HCT116 (cell line): ENCODE measurements around the gene RCN2. TPM values are rescaled to one million over a fixed set of nuclear protein-coding genes. Genes with fewer than 3 reads are reported as not detected.
"Not testable (repeated sequence)": the region's sequence is repeated elsewhere in the genome, so short reads cannot be mapped to it uniquely, and the experiment has no call there.

Source experiments
- ATAC-seq: fragments of 200-7000 bp; cut with Tn5 transposase; 2 replicates; pipeline ENCODE4 v1.9.1; 2020; ENCODE audit warnings: mild to moderate bottlenecking, moderate library complexity
- BruUV-seq: library from RNA; stranded (reverse); fragments of 400-500 nt; replicated peaks from 2 replicates; lab custom pipeline; 2021; lab: Mats Ljungman, UMichigan
- CTCF ChIA-PET: fragments of 300-600 bp; sonication (Branson Sonifier 250); formaldehyde crosslinking; loops from one replicate; lab custom pipeline; 2021; ENCODE audit warnings: antibody characterized with exemption; lab: Charles Lee
- POLR2A ChIA-PET: fragments of 300-600, 350-600 bp; sonication (Branson Sonifier 250); formaldehyde crosslinking; loops from one replicate; lab custom pipeline; 2021; ENCODE audit warnings: antibody characterized with exemption; lab: Charles Lee
- RAD21 ChIA-PET, 2 experiments: fragments of 300-600 bp; sonication (Branson Sonifier 250); formaldehyde crosslinking; loops; one replicate each; lab custom pipeline; 2023; ENCODE audit warnings: low total read pairs in 2 of 2; ENCODE audit not compliant: uncharacterized antibody in 2 of 2, unreplicated experiment in 2 of 2, low non-redundant PET in 1 of 2; lab: Charles Lee
- DNase-seq: peaks from one replicate; pipeline ENCODE4 v3.0.0-alpha.2; 2010; ENCODE audit warnings: low read depth, low spot score
- H2AFZ ChIP-seq: fragments of 200-600 bp; shearing (Covaris generic), sonication (generic); 2 replicates; pipeline ENCODE4 v1.6.1; 2017; ENCODE audit warnings: low read depth, mixed run types, mixed read lengths, antibody characterized with exemption, low read length; ENCODE audit not compliant: poor library complexity, severe bottlenecking
- H3K27ac ChIP-seq: 2 replicates; pipeline ENCODE4 v1.5.1; 2012; ENCODE audit warnings: low read depth, low read length
- H3K27me3 ChIP-seq: fragments of 200-600 bp; sonication (generic); 2 replicates; pipeline ENCODE4 v1.6.1; 2016; ENCODE audit warnings: mixed run types, low read length, mixed read lengths; ENCODE audit not compliant: insufficient read depth
- H3K36me3 ChIP-seq, 2 experiments: fragments of 200-500 bp in 1 of 2; fragments of 200-600 bp in 1 of 2; sonication (Bioruptor generic) in 1 of 2; sonication (generic) in 1 of 2; 2 replicates each; pipeline versions ENCODE4 v1.5.1 to v1.6.1; 2014 to 2016; ENCODE audit warnings: low read length in 2 of 2, inconsistent platforms in 1 of 2, mixed read lengths in 1 of 2, mixed run types in 1 of 2; ENCODE audit not compliant: insufficient read depth in 2 of 2, control insufficient read depth in 1 of 2
- H3K4me1 ChIP-seq, 2 experiments: fragments of 200-600 bp in 1 of 2; sonication (generic) in 1 of 2; 2 replicates each; pipeline versions ENCODE4 v1.5.1 to v1.6.1; 2012 to 2017; ENCODE audit warnings: low read length in 2 of 2, inconsistent platforms in 1 of 2, mild to moderate bottlenecking in 1 of 2, mixed read lengths in 1 of 2, mixed run types in 1 of 2, moderate library complexity in 1 of 2; ENCODE audit not compliant: insufficient read depth in 2 of 2, control insufficient read depth in 1 of 2
- H3K4me2 ChIP-seq: fragments of 200-600 bp; sonication (generic); 2 replicates; pipeline ENCODE4 v1.6.1; 2017; ENCODE audit warnings: mixed run types, low read length, mixed read lengths
- H3K4me3 ChIP-seq, 2 experiments: fragments of 200-600 bp in 1 of 2; sonication (generic) in 1 of 2; replicated peaks in 1 of 2; 2 replicates each; pipeline ENCODE4 v1.5.1; 2011 to 2016; ENCODE audit warnings: low read length in 2 of 2, control low read depth in 1 of 2, low read depth in 1 of 2, mild to moderate bottlenecking in 1 of 2, mixed read lengths in 1 of 2, mixed run types in 1 of 2
- H3K79me2 ChIP-seq: fragments of 200-600 bp; sonication (generic); 2 replicates; pipeline ENCODE4 v1.6.1; 2017; ENCODE audit warnings: mild to moderate bottlenecking, mixed run types, low read length, moderate library complexity, mixed read lengths; ENCODE audit not compliant: insufficient read depth
- H3K9ac ChIP-seq: fragments of 200-600 bp; sonication (generic); 2 replicates; pipeline ENCODE4 v1.6.1; 2016; ENCODE audit warnings: low read length, mixed read lengths
- H3K9me2 ChIP-seq: fragments of 200-600 bp; sonication (generic), shearing (Covaris generic); 2 replicates; pipeline ENCODE4 v1.6.1; 2017; ENCODE audit warnings: mixed run types, mild to moderate bottlenecking, moderate library complexity; ENCODE audit not compliant: insufficient read depth
- H3K9me3 ChIP-seq, 2 experiments: fragments of 200-500 bp in 1 of 2; fragments of 200-600 bp in 1 of 2; sonication (Bioruptor generic) in 1 of 2; sonication (generic) in 1 of 2; 2 replicates each; pipeline ENCODE4 v1.6.1; 2014 to 2017; ENCODE audit warnings: low read length in 2 of 2, mixed read lengths in 2 of 2, inconsistent platforms in 1 of 2, low read depth in 1 of 2, mild to moderate bottlenecking in 1 of 2, mixed run types in 1 of 2, moderate library complexity in 1 of 2; ENCODE audit not compliant: control insufficient read depth in 1 of 2, insufficient read depth in 1 of 2
- H4K20me1 ChIP-seq: fragments of 200-600 bp; sonication (generic), shearing (Covaris generic); 2 replicates; pipeline ENCODE4 v1.6.1; 2017; ENCODE audit warnings: mixed run types, mild to moderate bottlenecking, moderate library complexity; ENCODE audit not compliant: insufficient read depth
- CEBPB ChIP-seq: IDR thresholded peaks from 2 replicates; pipeline ENCODE4 v1.6.1; 2012; ENCODE audit warnings: low read depth
- EGR1 ChIP-seq: IDR thresholded peaks from 2 replicates; pipeline ENCODE4 v1.6.1; 2012; ENCODE audit warnings: low read depth
- ELF1 ChIP-seq: IDR thresholded peaks from 2 replicates; pipeline ENCODE4 v1.6.1; 2012; ENCODE audit warnings: low read depth, borderline replicate concordance
- POLR2A ChIP-seq: IDR thresholded peaks from 2 replicates; pipeline ENCODE4 v1.7.0; 2011; ENCODE audit warnings: borderline replicate concordance; ENCODE audit not compliant: insufficient read depth, insufficient read length; ENCODE audit errors: extremely low read depth
- SP1 ChIP-seq: IDR thresholded peaks from 2 replicates; pipeline ENCODE4 v1.6.1; 2012; ENCODE audit warnings: low read depth
- YY1 ChIP-seq: IDR thresholded peaks from 2 replicates; pipeline ENCODE4 v1.6.1; 2011; ENCODE audit warnings: low read length, low read depth, moderate library complexity, mild to moderate bottlenecking; ENCODE audit not compliant: insufficient replicate concordance; ENCODE audit errors: extremely low read depth
- ZFX ChIP-seq: fragments of 450-650 bp; IDR thresholded peaks from 2 replicates; pipeline ENCODE4 v1.6.1; 2017
- intact Hi-C: fragments of 100-400 bp; cut with micrococcal nuclease; formaldehyde crosslinking; loops from 2 replicates; pipeline ENCODE4 v1.10.0; 2022
- total RNA-seq: library from RNA; stranded (reverse); gene quantifications from one replicate; pipeline ENCODE4 v1.2.1, GENCODE V29; 2021; ENCODE audit not compliant: unreplicated experiment
- TF ChIP-seq, protein P1 (sequence below): IDR thresholded peaks from 2 replicates; pipeline ENCODE4 v1.6.1; 2012
- TF ChIP-seq, protein P2 (sequence below): IDR thresholded peaks from 2 replicates; pipeline ENCODE4 v1.6.1; 2012; ENCODE audit warnings: low read depth

Gene RCN2
- total RNA-seq, 1 experiment from 2014 or later, result 71.5 TPM

DNA sequence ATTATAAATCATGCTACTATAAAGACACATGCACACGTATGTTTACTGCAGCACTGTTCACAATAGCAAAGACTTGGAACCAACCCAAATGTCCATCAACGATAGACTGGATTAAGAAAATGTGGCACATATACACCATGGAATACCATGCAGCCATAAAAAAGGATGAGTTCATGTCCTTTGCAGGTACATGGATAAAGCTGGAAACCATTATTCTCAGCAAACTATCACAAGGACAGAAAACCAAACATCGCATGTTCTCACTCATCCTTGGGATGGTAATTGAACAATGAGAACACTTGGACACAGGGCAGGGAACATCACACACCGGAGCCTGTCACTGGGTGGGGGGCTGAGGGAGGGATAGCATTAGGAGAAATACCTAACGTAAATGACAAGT, 38.7 kb upstream of the RCN2 start:
- POLR2A ChIA-PET, H3K9me2 ChIP-seq, H3K27ac ChIP-seq, CTCF ChIA-PET, H3K27me3 ChIP-seq, H3K9ac ChIP-seq, ATAC-seq, H3K4me2 ChIP-seq, H2AFZ ChIP-seq, H3K79me2 ChIP-seq, H4K20me1 ChIP-seq, H3K9me3 ChIP-seq, DNase-seq, H3K4me3 ChIP-seq, H3K4me1 ChIP-seq, RAD21 ChIA-PET, intact Hi-C loops, BruUV-seq, H3K36me3 ChIP-seq: not testable (repeated sequence)

DNA sequence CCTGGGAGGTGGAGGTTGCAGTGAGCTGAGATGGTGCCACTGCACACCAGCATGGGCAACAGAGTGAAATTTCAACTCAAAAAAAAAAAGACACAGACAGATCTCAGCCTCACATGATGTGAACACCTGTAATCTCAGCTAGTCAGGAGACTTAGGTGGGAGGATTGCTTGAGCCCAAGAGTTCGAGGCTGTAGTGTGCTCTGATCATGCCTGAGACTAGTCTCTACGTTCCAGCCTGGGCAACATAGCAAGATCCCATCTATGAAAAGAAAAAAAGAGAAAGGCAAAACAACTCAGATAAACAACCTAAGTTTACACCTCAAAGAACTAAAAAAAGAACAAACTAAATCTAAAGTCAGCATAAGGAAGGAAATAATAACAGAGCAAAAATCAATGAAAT, 37.4 kb upstream of the RCN2 start:
- Histone ChIP-seq H3K9ac (no peak overlapping the region), H3K36me3 (no peaks in the 10 kb centered on the region), H3K79me2 (no peaks in the 10 kb centered on the region), H3K9me2 (no peaks in the 10 kb centered on the region), H3K27ac (no peak overlapping the region), H3K4me1 (no peaks in the 10 kb centered on the region), H3K9me3 (no peaks in the 10 kb centered on the region), H3K4me2 (no peak overlapping the region), H3K4me3 (no peak overlapping the region), H3K27me3 (no peaks in the 10 kb centered on the region), H2AFZ (no peak overlapping the region), H4K20me1 (0 out of 2 replicates have a peak, but pooled peaks cover 6% of the 10 kb centered on the region)
- TF ChIP-seq SP1, result no peak
- TF ChIP-seq POLR2A, result no peak
- no peak for TF ChIP-seq YY1
- TF ChIP-seq ELF1, result no peak
- TF ChIP-seq ZFX, result no peak
- TF ChIP-seq, protein P1, sequence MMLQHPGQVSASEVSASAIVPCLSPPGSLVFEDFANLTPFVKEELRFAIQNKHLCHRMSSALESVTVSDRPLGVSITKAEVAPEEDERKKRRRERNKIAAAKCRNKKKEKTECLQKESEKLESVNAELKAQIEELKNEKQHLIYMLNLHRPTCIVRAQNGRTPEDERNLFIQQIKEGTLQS, result no peak
- TF ChIP-seq, protein P2, sequence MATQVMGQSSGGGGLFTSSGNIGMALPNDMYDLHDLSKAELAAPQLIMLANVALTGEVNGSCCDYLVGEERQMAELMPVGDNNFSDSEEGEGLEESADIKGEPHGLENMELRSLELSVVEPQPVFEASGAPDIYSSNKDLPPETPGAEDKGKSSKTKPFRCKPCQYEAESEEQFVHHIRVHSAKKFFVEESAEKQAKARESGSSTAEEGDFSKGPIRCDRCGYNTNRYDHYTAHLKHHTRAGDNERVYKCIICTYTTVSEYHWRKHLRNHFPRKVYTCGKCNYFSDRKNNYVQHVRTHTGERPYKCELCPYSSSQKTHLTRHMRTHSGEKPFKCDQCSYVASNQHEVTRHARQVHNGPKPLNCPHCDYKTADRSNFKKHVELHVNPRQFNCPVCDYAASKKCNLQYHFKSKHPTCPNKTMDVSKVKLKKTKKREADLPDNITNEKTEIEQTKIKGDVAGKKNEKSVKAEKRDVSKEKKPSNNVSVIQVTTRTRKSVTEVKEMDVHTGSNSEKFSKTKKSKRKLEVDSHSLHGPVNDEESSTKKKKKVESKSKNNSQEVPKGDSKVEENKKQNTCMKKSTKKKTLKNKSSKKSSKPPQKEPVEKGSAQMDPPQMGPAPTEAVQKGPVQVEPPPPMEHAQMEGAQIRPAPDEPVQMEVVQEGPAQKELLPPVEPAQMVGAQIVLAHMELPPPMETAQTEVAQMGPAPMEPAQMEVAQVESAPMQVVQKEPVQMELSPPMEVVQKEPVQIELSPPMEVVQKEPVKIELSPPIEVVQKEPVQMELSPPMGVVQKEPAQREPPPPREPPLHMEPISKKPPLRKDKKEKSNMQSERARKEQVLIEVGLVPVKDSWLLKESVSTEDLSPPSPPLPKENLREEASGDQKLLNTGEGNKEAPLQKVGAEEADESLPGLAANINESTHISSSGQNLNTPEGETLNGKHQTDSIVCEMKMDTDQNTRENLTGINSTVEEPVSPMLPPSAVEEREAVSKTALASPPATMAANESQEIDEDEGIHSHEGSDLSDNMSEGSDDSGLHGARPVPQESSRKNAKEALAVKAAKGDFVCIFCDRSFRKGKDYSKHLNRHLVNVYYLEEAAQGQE, result no peak
- TF ChIP-seq EGR1, result no peak
- no peak for TF ChIP-seq CEBPB
- ATAC-seq (no peak), DNase-seq (no peak)
- no TSS peak for BruUV-seq
- intact Hi-C loops, result no loop called here
- POLR2A ChIA-PET, result no interaction called here
- RAD21 ChIA-PET, result no interaction called here
- CTCF ChIA-PET, result no interaction called here
